ENCODE results near the gene USP36. TPM values are rescaled to one million over a fixed set of nuclear protein-coding genes. Genes with fewer than 3 reads are reported as not detected.

The USP36 gene
- total RNA-seq, 4 donors from 2014 or later = 38.3 to 60.7 (median 51.1) TPM

GRCh38 chr17:78840530-78840779 is 159 bp downstream of the USP36 start:
- no peak for TF ChIP-seq CTCF (IDR thresholded peaks at IDR 0.05; ENCODE audit: low read depth)

- no peak for TF ChIP-seq CTCF (IDR thresholded peaks at IDR 0.05; ENCODE audit: low read depth)
These were observed 668 bp downstream of the USP36 start for GRCh38 chr17:78839762-78840529.

GRCh38 chr17:78839235-78839761 is 1.3 kb downstream of the USP36 start:
- no peak for TF ChIP-seq CTCF (IDR thresholded peaks at IDR 0.05; ENCODE audit: low read depth)

GRCh38 chr17:78838574-78839005 is 2.0 kb downstream of the USP36 start:
- no peak for TF ChIP-seq CTCF (IDR thresholded peaks at IDR 0.05; ENCODE audit: low read depth)

GRCh38 chr17:78836420-78837021 is 4.1 kb downstream of the USP36 start:
- no peak for TF ChIP-seq CTCF (IDR thresholded peaks at IDR 0.05; ENCODE audit: low read depth)

- TF ChIP-seq CTCF (IDR thresholded peaks at IDR 0.05; ENCODE audit: low read depth) = no peak
These were observed 6.0 kb downstream of the USP36 start for GRCh38 chr17:78834571-78834970.

- no peak for TF ChIP-seq CTCF (IDR thresholded peaks at IDR 0.05; ENCODE audit: low read depth)
These were observed 8.1 kb downstream of the USP36 start for GRCh38 chr17:78832541-78832810.

All from subcutaneous adipose tissue (tissue), 4 donors.